Spleen (tissue), 11 donors: Measurements from ENCODE around the gene MS4A4A. TPM values are rescaled to one million over a fixed set of nuclear protein-coding genes. Genes with fewer than 3 reads are reported as not detected.

ENCODE experiments used
- DNase-seq: peaks from one replicate; pipeline ENCODE4 v3.0.0-alpha.2; 2020
- H3K27ac ChIP-seq, 8 donors: fragments of 200-600 bp; sonication (generic) in 7 of 8; 1 replicate in 4 of 8; 2 replicates in 4 of 8; pipeline versions ENCODE4 v1.5.0 to v1.8.0; 2016 to 2021; ENCODE audit warnings: inconsistent platforms in 4 of 8, mild to moderate bottlenecking in 4 of 8, moderate library complexity in 1 of 8
- H3K27me3 ChIP-seq, 7 donors: fragments of 200-600 bp; sonication (generic) in 6 of 7; replicated peaks in 1 of 7; 1 replicate in 4 of 7; 2 replicates in 3 of 7; pipeline versions ENCODE4 v1.5.0 to v1.8.0; 2016 to 2021; ENCODE audit warnings: inconsistent platforms in 3 of 7, mild to moderate bottlenecking in 1 of 7
- H3K36me3 ChIP-seq, 6 donors: fragments of 200-600 bp; sonication (generic) in 5 of 6; 1 replicate in 4 of 6; 2 replicates in 2 of 6; pipeline versions ENCODE4 v1.5.0 to v1.8.0; 2016 to 2021; ENCODE audit warnings: inconsistent platforms in 2 of 6
- H3K4me1 ChIP-seq, 6 donors: fragments of 200-600 bp; sonication (generic) in 5 of 6; 1 replicate in 3 of 6; 2 replicates in 3 of 6; pipeline versions ENCODE4 v1.5.0 to v1.8.0; 2016 to 2021; ENCODE audit warnings: inconsistent platforms in 3 of 6
- H3K4me3 ChIP-seq, 8 donors: fragments of 200-600 bp; sonication (generic) in 7 of 8; 1 replicate in 4 of 8; 2 replicates in 4 of 8; pipeline versions ENCODE4 v1.5.0 to v1.8.0; 2016 to 2021; ENCODE audit warnings: inconsistent platforms in 4 of 8, mild to moderate bottlenecking in 4 of 8, moderate library complexity in 2 of 8
- H3K9me3 ChIP-seq, 8 donors: fragments of 200-600 bp; sonication (generic) in 7 of 8; 1 replicate in 4 of 8; 2 replicates in 4 of 8; pipeline versions ENCODE4 v1.5.0 to v1.8.0; 2016 to 2021; ENCODE audit warnings: inconsistent platforms in 4 of 8
- POLR2A ChIP-seq, 3 donors: fragments of 450-650 bp; IDR thresholded peaks; one replicate each; pipeline ENCODE4 v1.5.1; 2017; ENCODE audit warnings: antibody characterized with exemption in 3 of 3, mild to moderate bottlenecking in 1 of 3
- POLR2AphosphoS5 ChIP-seq, 3 donors: sonication (generic); formaldehyde crosslinking; IDR thresholded peaks; one replicate each; pipeline ENCODE4 v1.5.1; 2017; ENCODE audit warnings: antibody characterized with exemption in 3 of 3
- WGBS, 5 donors: extraction: QIAGEN DNeasy Blood & Tissue Kit in 3 of 5; methylation state at CpG; one replicate each; pipeline versions ENCODE4 v1.1.5 to v1.1.7; 2013 to 2018; 5-methylcytosine and 5-hydroxymethylcytosine counted together
- intact Hi-C: fragments of 100-400 bp; cut with DNase I; formaldehyde crosslinking; loops from one replicate; pipeline ENCODE4 v1.15.0; 2023; ENCODE audit warnings: low total_unique reads
- polyA plus RNA-seq, 3 donors: library from polyadenylated mRNA; stranded (reverse); fragments of 200-250 nt; gene quantifications; one replicate each; pipeline ENCODE4 v1.2.1, GENCODE V29; 2013
- total RNA-seq, 7 donors: library from RNA; depleted of rRNA in 3 of 7; stranded (reverse); fragments of >200 nt in 3 of 7; fragmentation: NEBNext Ultra II Directional in 4 of 7; extraction: Animal tissue kit (Norgen Biotek cat#: 25700) in 4 of 7; gene quantifications; one replicate each; pipeline versions ENCODE4 v1.1.0 to v1.2.1, GENCODE V29; 2016 to 2021
- TF ChIP-seq, protein P1 (sequence below), 11 experiments: fragments of 200-600 bp in 7 of 11; fragments of 450-650 bp in 4 of 11; sonication (generic) in 4 of 11; IDR thresholded peaks in 8 of 11; conservative IDR thresholded peaks in 3 of 11; 1 replicate in 7 of 11; 2 replicates in 4 of 11; pipeline versions ENCODE4 v1.4.0 to v1.8.0; 2016 to 2021; ENCODE audit warnings: antibody characterized with exemption in 11 of 11, inconsistent platforms in 4 of 11, mild to moderate bottlenecking in 1 of 11
- donor health status: healthy with polysubstance abuse.
- donor health status: DM: no; HTN: no; CAD: no; lungs with moderate emphysema.
- donor health status: DM: no; HTN: no; CAD: no.
- donor health status: Bipolar disorder and iron deficiency.
- donor health status: healthy.
- donor health status: DM: no; HTN: no; CAD: no.
- donor health status: DM: yes; HTN: yes; CAD: no.

Gene MS4A4A
- total and polyA plus RNA-seq, 10 donors: 24.3 to 130 (median 54.0) TPM

DNA sequence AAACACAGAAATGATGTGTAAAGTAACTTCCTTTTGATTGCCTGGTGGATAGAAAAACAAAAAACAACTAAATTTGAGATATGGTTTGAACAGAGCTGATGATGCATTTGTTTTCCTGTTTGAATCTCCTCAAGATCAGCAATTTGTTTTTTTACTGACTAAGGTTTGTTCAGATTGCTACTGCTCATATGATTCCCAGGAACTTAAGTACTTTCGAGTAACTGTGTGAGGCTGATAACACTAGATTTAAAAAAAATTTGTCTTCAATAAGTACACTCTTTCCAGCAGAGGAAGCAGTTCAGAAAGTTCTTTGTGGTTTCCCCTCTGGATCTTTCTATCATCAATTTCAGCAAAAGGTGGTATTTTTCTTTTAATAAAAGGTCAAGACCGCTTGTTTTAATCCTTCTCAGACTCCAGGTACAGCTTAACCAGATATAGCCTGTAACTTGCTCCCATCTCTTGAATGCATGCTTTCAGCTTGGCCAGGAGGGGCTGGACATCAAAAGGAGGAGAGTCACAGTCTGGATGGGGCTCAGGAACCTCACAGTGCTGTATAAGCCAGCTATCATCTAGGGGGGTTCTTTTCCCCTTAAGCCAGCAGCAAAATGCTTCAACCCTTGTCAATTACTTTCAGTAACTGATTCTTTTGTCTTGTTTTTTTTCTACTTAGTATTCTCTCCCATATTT lies 34.3 kb downstream of the MS4A4A start:
- Histone ChIP-seq H3K27ac (peak overlapping the region in 5 of 8 donors; percentile 18 to 69 (median 61)), H3K4me3 (no peak overlapping the region), H3K27me3 (peaks cover 0 to 3% (median 0%) of the 10 kb centered on the region in 7 donors), H3K4me1 (peaks cover 0 to 12% (median 0%) of the 10 kb centered on the region in 6 donors), H3K9me3 (peaks cover 0 to 15% (median 10%) of the 10 kb centered on the region in 8 donors), H3K36me3 (no peaks in the 10 kb centered on the region)
- TF ChIP-seq, protein P1, sequence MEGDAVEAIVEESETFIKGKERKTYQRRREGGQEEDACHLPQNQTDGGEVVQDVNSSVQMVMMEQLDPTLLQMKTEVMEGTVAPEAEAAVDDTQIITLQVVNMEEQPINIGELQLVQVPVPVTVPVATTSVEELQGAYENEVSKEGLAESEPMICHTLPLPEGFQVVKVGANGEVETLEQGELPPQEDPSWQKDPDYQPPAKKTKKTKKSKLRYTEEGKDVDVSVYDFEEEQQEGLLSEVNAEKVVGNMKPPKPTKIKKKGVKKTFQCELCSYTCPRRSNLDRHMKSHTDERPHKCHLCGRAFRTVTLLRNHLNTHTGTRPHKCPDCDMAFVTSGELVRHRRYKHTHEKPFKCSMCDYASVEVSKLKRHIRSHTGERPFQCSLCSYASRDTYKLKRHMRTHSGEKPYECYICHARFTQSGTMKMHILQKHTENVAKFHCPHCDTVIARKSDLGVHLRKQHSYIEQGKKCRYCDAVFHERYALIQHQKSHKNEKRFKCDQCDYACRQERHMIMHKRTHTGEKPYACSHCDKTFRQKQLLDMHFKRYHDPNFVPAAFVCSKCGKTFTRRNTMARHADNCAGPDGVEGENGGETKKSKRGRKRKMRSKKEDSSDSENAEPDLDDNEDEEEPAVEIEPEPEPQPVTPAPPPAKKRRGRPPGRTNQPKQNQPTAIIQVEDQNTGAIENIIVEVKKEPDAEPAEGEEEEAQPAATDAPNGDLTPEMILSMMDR (IDR thresholded peaks at IDR 0.05 in 8 of 11, conservative IDR thresholded peaks at IDR 0.05 in 3 of 11): no peak
- TF ChIP-seq POLR2AphosphoS5 (IDR thresholded peaks at IDR 0.05): no peak
- TF ChIP-seq POLR2A (IDR thresholded peaks at IDR 0.05): no peak
- WGBS, 5 donors: 20 to 41% (median 33%) methylated on average over 2 of the region's 2 CpGs
- intact Hi-C loops: no loop called here
- DNase-seq: no peak

DNA sequence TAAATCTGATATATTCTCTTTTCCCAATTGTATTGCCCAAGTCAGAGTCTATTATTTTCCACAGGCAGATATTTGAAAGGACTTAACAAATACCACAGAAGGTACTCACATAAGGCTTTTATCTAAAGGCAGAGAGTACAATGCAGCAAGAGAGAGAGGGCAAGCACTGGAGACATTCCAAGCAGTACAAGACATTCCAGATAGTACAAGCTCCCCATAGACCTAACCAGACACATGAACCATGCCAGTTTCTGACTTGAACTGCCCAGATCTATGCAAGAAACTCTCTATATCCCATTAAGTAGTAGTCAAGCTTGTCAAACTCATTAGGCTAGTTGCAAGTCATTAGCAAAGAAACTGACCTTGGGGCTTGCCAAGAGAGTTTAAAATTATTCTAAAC lies 35.4 kb downstream of the MS4A4A start:
- no peaks in the 10 kb centered on the region for H3K36me3 ChIP-seq
- H3K27ac ChIP-seq: peak overlapping the region in 4 of 8 donors; percentile 28 to 50 (median 42)
- TF ChIP-seq POLR2AphosphoS5 (IDR thresholded peaks at IDR 0.05): no peak
- TF ChIP-seq, protein P1 (IDR thresholded peaks at IDR 0.05 in 8 of 11, conservative IDR thresholded peaks at IDR 0.05 in 3 of 11): no peak
- TF ChIP-seq POLR2A (IDR thresholded peaks at IDR 0.05): no peak

DNA sequence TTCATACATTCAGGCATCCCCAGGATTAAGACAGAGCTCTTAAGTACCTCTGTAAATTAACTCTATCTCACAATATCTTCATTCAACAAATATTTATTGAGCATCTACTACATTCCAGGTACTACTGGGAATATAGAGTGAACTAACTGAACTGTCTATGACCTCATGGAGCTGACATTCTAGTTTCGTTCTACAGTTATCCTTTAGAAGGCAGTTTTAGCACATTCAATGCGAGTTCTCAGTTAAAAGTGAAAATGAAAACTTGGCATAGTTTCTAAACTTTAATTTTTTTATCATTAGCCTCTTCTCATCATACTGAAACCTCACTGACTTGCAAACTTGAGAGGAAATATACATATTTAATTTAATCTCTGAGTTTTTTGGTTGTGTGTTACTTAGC lies 35.9 kb downstream of the MS4A4A start:
- no peak for TF ChIP-seq POLR2AphosphoS5 (IDR thresholded peaks at IDR 0.05)
- TF ChIP-seq POLR2A (IDR thresholded peaks at IDR 0.05): no peak
- TF ChIP-seq, protein P1 (IDR thresholded peaks at IDR 0.05 in 8 of 11, conservative IDR thresholded peaks at IDR 0.05 in 3 of 11): no peak
- H3K9me3 ChIP-seq: peaks cover 0 to 31% (median 25%) of the 10 kb centered on the region in 8 donors
- WGBS, 5 donors: 46 to 54% (median 53%) methylated on average over 2 of the region's 2 CpGs
- H3K27me3 ChIP-seq: peaks cover 0 to 3% (median 0%) of the 10 kb centered on the region in 7 donors
- no peak overlapping the region for H3K4me3 ChIP-seq
- H3K4me1 ChIP-seq: no peaks in the 10 kb centered on the region
- H3K27ac ChIP-seq: peak overlapping the region in 4 of 8 donors; percentile 28 to 50 (median 42)
- H3K36me3 ChIP-seq: no peaks in the 10 kb centered on the region
- intact Hi-C loops: no loop called here
- no peak for DNase-seq

More for the DNA sequence above, 35.4 kb downstream of the MS4A4A start:
- Histone ChIP-seq H3K9me3 (peaks cover 0 to 26% (median 21%) of the 10 kb centered on the region in 8 donors), H3K27me3 (peaks cover 0 to 3% (median 0%) of the 10 kb centered on the region in 7 donors), H3K4me1 (peaks cover 0 to 2% (median 0%) of the 10 kb centered on the region in 6 donors), H3K4me3 (no peak overlapping the region)
- DNase-seq: no peak
- intact Hi-C loops: no loop called here

DNA sequence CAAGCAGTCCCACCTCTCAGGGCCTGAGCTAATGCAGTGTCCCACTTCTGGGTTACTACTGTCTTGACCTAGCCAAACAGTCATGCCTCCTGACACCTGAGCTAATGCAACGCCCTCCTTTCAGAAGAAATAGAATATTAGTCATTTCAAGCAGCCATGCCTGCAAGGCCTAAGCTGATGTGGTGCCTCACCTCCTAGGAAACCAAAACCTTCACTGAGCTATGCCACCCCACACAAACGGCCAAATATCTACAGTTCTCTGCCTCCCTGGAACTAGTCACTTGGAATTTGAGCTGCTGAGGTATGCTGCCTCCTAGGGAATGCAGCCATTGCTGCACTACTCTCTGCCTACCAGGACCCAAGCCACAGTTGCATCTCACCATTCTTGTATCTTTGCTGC lies 38.3 kb downstream of the MS4A4A start:
- H3K36me3 ChIP-seq: no peaks in the 10 kb centered on the region
- WGBS, 5 donors: 59 to 89% (median 69%) methylated on average over 2 of the region's 2 CpGs
- no peaks in the 10 kb centered on the region for H3K4me1 ChIP-seq
- TF ChIP-seq, protein P1 (IDR thresholded peaks at IDR 0.05 in 8 of 11, conservative IDR thresholded peaks at IDR 0.05 in 3 of 11): no peak
- TF ChIP-seq POLR2AphosphoS5 (IDR thresholded peaks at IDR 0.05): no peak
- TF ChIP-seq POLR2A (IDR thresholded peaks at IDR 0.05): no peak
- H3K27me3 ChIP-seq: peaks cover 0 to 3% (median 0%) of the 10 kb centered on the region in 7 donors
- H3K27ac ChIP-seq: no peak overlapping the region
- no peak for DNase-seq
- intact Hi-C loops: no loop called here
- no peak overlapping the region for H3K4me3 ChIP-seq
- H3K9me3 ChIP-seq: peaks cover 0 to 55% (median 35%) of the 10 kb centered on the region in 8 donors
